A549 treated with CORT108297 at 1 μM for 4 hours (cell line): Measurements from ENCODE around the gene HACD4. TPM values are rescaled to one million over a fixed set of nuclear protein-coding genes. Genes with fewer than 3 reads are reported as not detected.

Source experiments
- total RNA-seq: library from RNA; stranded (reverse); fragments of 200-300 nt; extraction: Qiagen RNA extraction; gene quantifications from 5 replicates; pipeline ENCODE4 v1.2.3, GENCODE V29; 2022

The HACD4 gene
- 0.99 to 1.2 TPM (median 1.1 TPM) in 5 replicates for total RNA-seq

GRCh38 chr9:21031091-21031807, at the start of gene HACD4:
TSS of gene HACD4 (minus strand) at chr9:21031640. CDS start at chr9:21031590, 50 bp downstream.

DNA sequence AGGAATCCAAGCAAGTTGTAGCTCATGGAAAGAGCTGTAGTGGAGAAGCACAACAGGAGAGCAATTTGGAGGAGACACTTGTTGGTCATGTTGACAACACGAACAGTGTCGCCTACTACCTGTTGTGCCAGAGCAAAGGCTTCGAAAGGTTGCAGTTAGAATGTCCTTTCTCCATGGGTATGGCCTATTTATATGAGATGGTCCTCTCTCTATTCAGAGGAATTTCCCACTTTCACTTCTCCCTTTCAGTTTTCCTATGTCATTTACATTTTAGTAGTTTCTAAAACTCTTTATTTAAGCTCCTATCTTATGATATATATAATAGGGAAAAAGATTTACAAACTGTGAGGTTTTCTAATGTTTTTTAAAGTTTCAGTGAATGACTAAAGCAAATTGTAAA, 46.3 kb upstream of the HACD4 start, which contains the start of gene IFNB1:
Gene IFNB1, minus strand, starts transcription at position 162 of the 400 bp plus-strand sequence. Its CDS starts 73 bp downstream, at position 89.

Other genes with a start within 250 kb of the HACD4 start
- 0.15 TPM in 1 of 5 replicates, not detected in the others for gene IFNB1, start 46.3 kb upstream of the HACD4 start, total RNA-seq
- gene IFNW1, start 110.2 kb upstream of the HACD4 start, total RNA-seq = not detected in 5 replicates
- gene IFNA21, start 135.0 kb upstream of the HACD4 start, total RNA-seq = not detected in 5 replicates
- gene IFNA4, start 155.9 kb upstream of the HACD4 start, total RNA-seq = not detected in 5 replicates
- gene IFNA7, start 170.6 kb upstream of the HACD4 start, total RNA-seq = not detected in 5 replicates
- gene IFNA10, start 175.5 kb upstream of the HACD4 start, total RNA-seq = not detected in 5 replicates
- gene IFNA16, start 185.7 kb upstream of the HACD4 start, total RNA-seq = not detected in 5 replicates
- not detected in 5 replicates for gene IFNA17, start 196.6 kb upstream of the HACD4 start, total RNA-seq
- not detected in 5 replicates for gene IFNA14, start 208.4 kb upstream of the HACD4 start, total RNA-seq